HL-60 (cell line): ENCODE data around the gene KRT16.
"Not testable (repeated sequence)": the region's sequence is repeated elsewhere in the genome, so short reads cannot be mapped to it uniquely, and the experiment has no call there.

ENCODE experiments used
- TF ChIP-seq, protein P1 (sequence below): IDR thresholded peaks from one replicate; pipeline ENCODE4 v1.5.1; 2011; ENCODE audit warnings: low read length, control low read depth, inconsistent platforms; ENCODE audit not compliant: insufficient read depth
- TF ChIP-seq, protein P2 (sequence below): IDR thresholded peaks from 2 replicates; pipeline ENCODE4 v1.6.1; 2012; ENCODE audit warnings: low read depth; ENCODE audit not compliant: insufficient replicate concordance

- TF ChIP-seq, protein P1, sequence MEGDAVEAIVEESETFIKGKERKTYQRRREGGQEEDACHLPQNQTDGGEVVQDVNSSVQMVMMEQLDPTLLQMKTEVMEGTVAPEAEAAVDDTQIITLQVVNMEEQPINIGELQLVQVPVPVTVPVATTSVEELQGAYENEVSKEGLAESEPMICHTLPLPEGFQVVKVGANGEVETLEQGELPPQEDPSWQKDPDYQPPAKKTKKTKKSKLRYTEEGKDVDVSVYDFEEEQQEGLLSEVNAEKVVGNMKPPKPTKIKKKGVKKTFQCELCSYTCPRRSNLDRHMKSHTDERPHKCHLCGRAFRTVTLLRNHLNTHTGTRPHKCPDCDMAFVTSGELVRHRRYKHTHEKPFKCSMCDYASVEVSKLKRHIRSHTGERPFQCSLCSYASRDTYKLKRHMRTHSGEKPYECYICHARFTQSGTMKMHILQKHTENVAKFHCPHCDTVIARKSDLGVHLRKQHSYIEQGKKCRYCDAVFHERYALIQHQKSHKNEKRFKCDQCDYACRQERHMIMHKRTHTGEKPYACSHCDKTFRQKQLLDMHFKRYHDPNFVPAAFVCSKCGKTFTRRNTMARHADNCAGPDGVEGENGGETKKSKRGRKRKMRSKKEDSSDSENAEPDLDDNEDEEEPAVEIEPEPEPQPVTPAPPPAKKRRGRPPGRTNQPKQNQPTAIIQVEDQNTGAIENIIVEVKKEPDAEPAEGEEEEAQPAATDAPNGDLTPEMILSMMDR: not testable (repeated sequence)
- TF ChIP-seq, protein P2, sequence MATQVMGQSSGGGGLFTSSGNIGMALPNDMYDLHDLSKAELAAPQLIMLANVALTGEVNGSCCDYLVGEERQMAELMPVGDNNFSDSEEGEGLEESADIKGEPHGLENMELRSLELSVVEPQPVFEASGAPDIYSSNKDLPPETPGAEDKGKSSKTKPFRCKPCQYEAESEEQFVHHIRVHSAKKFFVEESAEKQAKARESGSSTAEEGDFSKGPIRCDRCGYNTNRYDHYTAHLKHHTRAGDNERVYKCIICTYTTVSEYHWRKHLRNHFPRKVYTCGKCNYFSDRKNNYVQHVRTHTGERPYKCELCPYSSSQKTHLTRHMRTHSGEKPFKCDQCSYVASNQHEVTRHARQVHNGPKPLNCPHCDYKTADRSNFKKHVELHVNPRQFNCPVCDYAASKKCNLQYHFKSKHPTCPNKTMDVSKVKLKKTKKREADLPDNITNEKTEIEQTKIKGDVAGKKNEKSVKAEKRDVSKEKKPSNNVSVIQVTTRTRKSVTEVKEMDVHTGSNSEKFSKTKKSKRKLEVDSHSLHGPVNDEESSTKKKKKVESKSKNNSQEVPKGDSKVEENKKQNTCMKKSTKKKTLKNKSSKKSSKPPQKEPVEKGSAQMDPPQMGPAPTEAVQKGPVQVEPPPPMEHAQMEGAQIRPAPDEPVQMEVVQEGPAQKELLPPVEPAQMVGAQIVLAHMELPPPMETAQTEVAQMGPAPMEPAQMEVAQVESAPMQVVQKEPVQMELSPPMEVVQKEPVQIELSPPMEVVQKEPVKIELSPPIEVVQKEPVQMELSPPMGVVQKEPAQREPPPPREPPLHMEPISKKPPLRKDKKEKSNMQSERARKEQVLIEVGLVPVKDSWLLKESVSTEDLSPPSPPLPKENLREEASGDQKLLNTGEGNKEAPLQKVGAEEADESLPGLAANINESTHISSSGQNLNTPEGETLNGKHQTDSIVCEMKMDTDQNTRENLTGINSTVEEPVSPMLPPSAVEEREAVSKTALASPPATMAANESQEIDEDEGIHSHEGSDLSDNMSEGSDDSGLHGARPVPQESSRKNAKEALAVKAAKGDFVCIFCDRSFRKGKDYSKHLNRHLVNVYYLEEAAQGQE: not testable (repeated sequence)
Measured at GRCh38 chr17:41606930-41607329, 5.6 kb downstream of the KRT16 start.
